HepG2 (cell line): Measurements from ENCODE around the gene CYSRT1. TPM values are rescaled to one million over a fixed set of nuclear protein-coding genes. Genes with fewer than 3 reads are reported as not detected.

Experiments
- AGO1 ChIP-seq: fragments of 200-400 bp; formaldehyde crosslinking; IDR thresholded peaks from 2 replicates; pipeline ENCODE4 v1.6.1; 2017; ENCODE audit warnings: mild to moderate bottlenecking, low read depth, low read length, moderate library complexity; ENCODE audit not compliant: poor library complexity, severe bottlenecking
- ARID2 ChIP-seq: sonication (generic); formaldehyde crosslinking; IDR thresholded peaks from 2 replicates; pipeline ENCODE4 v1.8.1; 2022; ENCODE audit warnings: mild to moderate bottlenecking, missing genetic modification reagents, borderline replicate concordance
- ATF7-NPFF ChIP-seq: sonication (generic); formaldehyde crosslinking; IDR thresholded peaks from 2 replicates; pipeline ENCODE4 v1.8.1; 2023; ENCODE audit warnings: mild to moderate bottlenecking, low read depth, missing genetic modification reagents, moderate library complexity
- ETV5 ChIP-seq: IDR thresholded peaks from 2 replicates; pipeline ENCODE4 v1.6.1; 2018; ENCODE audit warnings: missing biosample characterization, missing genetic modification reagents, inconsistent platforms, borderline replicate concordance
- FLYWCH1 ChIP-seq: sonication (generic); formaldehyde crosslinking; IDR thresholded peaks from 2 replicates; pipeline ENCODE4 v1.8.1; 2023; ENCODE audit warnings: mild to moderate bottlenecking, missing genetic modification reagents
- GATAD2A ChIP-seq: IDR thresholded peaks from 2 replicates; pipeline ENCODE4 v1.6.1; 2016
- HNRNPL ChIP-seq: fragments of 200-400 bp; formaldehyde crosslinking; IDR thresholded peaks from 2 replicates; pipeline ENCODE4 v1.6.1; 2017; ENCODE audit warnings: mild to moderate bottlenecking, low read depth, low read length
- RXRA ChIP-seq: sonication (generic); formaldehyde crosslinking; IDR thresholded peaks from 2 replicates; pipeline ENCODE4 v1.5.1; 2020; ENCODE audit warnings: missing genetic modification reagents
- SOX13 ChIP-seq, 3 experiments: fragments of 450-650 bp in 1 of 3; sonication (generic) in 1 of 3; formaldehyde crosslinking in 1 of 3; IDR thresholded peaks in 2 of 3; conservative IDR thresholded peaks in 1 of 3; 2 replicates each; pipeline versions ENCODE4 v1.5.0 to v1.6.1; 2016 to 2020; ENCODE audit warnings: antibody characterized with exemption in 1 of 3, mild to moderate bottlenecking in 1 of 3, missing compliant biosample characterization in 1 of 3, missing genetic modification reagents in 1 of 3, moderate library complexity in 1 of 3
- SP2 ChIP-seq: sonication (generic); formaldehyde crosslinking; IDR thresholded peaks from 2 replicates; pipeline ENCODE4 v1.5.1; 2020; ENCODE audit warnings: mild to moderate bottlenecking, missing genetic modification reagents
- TOPORS ChIP-seq: sonication (generic); formaldehyde crosslinking; IDR thresholded peaks from 2 replicates; pipeline ENCODE4 v1.8.0; 2023; ENCODE audit warnings: mild to moderate bottlenecking, missing genetic modification reagents
- ZC3H13 ChIP-seq: sonication (generic); formaldehyde crosslinking; IDR thresholded peaks from 2 replicates; pipeline ENCODE4 v1.8.1; 2023; ENCODE audit warnings: mild to moderate bottlenecking, missing genetic modification reagents, moderate library complexity
- ZNF234 ChIP-seq: sonication (generic); formaldehyde crosslinking; conservative IDR thresholded peaks from 2 replicates; pipeline ENCODE4 v1.5.1; 2020; ENCODE audit warnings: mild to moderate bottlenecking, missing genetic modification reagents
- ZNF263 ChIP-seq: sonication (generic); formaldehyde crosslinking; IDR thresholded peaks from 2 replicates; pipeline ENCODE4 v1.4.0; 2020; ENCODE audit warnings: missing genetic modification reagents
- ZNF501 ChIP-seq: sonication (generic); formaldehyde crosslinking; IDR thresholded peaks from 2 replicates; pipeline ENCODE4 v1.5.1; 2020; ENCODE audit warnings: mild to moderate bottlenecking, moderate library complexity, missing genetic modification reagents
- ZNF776 ChIP-seq: sonication (generic); formaldehyde crosslinking; IDR thresholded peaks from 2 replicates; pipeline ENCODE4 v1.4.0; 2020; ENCODE audit warnings: mild to moderate bottlenecking, missing genetic modification reagents
- polyA plus RNA-seq, 8 experiments: library from polyadenylated mRNA; depleted of rRNA in 3 of 8; stranded (reverse) in 7 of 8; unstranded in 1 of 8; fragments of >200 nt; fragmentation: Illumina TruSeq in 4 of 8; extraction: Trizol in 4 of 8; gene quantifications; 2 replicates each; pipeline versions ENCODE4 v1.2.1 to v1.2.3, GENCODE V29; 2011 to 2016; ENCODE audit warnings: low read depth in 4 of 8, missing spikeins in 1 of 8, mixed read lengths in 1 of 8; ENCODE audit not compliant: insufficient read depth in 1 of 8
- total RNA-seq, 5 experiments: library from RNA; depleted of rRNA; stranded (reverse); fragments of >200 nt; fragmentation: Illumina TruSeq; extraction: Trizol; gene quantifications; 2 replicates each; pipeline ENCODE4 v1.2.3, GENCODE V29; 2016; ENCODE audit warnings: low read depth in 1 of 5
- TF ChIP-seq, protein P1 (sequence below): sonication (generic); formaldehyde crosslinking; IDR thresholded peaks from 2 replicates; pipeline ENCODE4 v1.5.1; 2020; ENCODE audit warnings: mild to moderate bottlenecking, moderate library complexity, missing genetic modification reagents
- TF ChIP-seq, protein P2 (sequence below): sonication (generic); formaldehyde crosslinking; IDR thresholded peaks from 2 replicates; pipeline ENCODE4 v1.5.1; 2020; ENCODE audit warnings: missing genetic modification reagents, mild to moderate bottlenecking, borderline replicate concordance

Gene CYSRT1
- total and polyA plus RNA-seq, 2 of the 13 experiments (the other 11 are each of a cell fraction or from before 2014, with no cell fraction given): 1.5 to 2.1 TPM

DNA sequence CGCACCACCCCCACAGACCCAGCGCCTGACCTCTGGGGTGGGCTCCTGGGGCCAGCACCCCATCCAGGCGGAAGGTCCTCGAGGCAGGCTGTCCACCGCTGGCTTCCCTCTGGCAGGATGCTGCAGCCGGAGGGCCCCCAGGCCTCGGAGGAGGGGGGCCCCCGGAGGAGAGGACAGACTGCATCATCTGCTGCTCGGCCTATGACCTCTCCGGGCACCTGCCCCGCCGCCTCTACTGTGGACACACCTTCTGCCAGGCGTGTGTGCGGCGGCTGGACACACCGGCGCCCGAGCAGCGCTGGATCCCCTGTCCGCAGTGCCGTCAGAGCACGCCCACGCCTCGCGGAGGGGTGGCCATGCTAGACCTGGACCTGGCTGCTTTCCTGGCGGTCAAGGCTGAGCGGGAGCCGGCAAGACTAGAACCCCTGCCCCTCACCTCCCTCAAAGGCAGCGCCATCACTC, 3.6 kb downstream of the CYSRT1 start (continued):
- no peak for TF ChIP-seq SOX13 (IDR thresholded peaks at IDR 0.05)
- no peak for TF ChIP-seq SOX13 (CRISPR knock-in tag; conservative IDR thresholded peaks at IDR 0.05 in 1 of 2, IDR thresholded peaks at IDR 0.05 in 1 of 2)
- no peak; the same call in 1 of the 2 replicates for TF ChIP-seq ZNF234 (CRISPR knock-in tag)
- TF ChIP-seq TOPORS: 0 out of 2 replicates have a peak, but pooled peaks have one; percentile 17
- TF ChIP-seq ZC3H13 (CRISPR knock-in tag): peak; percentile 13; the same call in 1 of the 2 replicates
- peak; percentile 55; the same call in 1 of the 2 replicates for TF ChIP-seq HNRNPL
- TF ChIP-seq ZNF501 (CRISPR knock-in tag): peak; percentile 47; the same call in 1 of the 2 replicates
- TF ChIP-seq, protein P1, sequence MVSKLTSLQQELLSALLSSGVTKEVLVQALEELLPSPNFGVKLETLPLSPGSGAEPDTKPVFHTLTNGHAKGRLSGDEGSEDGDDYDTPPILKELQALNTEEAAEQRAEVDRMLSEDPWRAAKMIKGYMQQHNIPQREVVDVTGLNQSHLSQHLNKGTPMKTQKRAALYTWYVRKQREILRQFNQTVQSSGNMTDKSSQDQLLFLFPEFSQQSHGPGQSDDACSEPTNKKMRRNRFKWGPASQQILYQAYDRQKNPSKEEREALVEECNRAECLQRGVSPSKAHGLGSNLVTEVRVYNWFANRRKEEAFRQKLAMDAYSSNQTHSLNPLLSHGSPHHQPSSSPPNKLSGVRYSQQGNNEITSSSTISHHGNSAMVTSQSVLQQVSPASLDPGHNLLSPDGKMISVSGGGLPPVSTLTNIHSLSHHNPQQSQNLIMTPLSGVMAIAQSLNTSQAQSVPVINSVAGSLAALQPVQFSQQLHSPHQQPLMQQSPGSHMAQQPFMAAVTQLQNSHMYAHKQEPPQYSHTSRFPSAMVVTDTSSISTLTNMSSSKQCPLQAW (CRISPR knock-in tag): 0 out of 2 replicates have a peak, but pooled peaks have one; percentile 36
- TF ChIP-seq AGO1: peak; percentile 98
- TF ChIP-seq, protein P2, sequence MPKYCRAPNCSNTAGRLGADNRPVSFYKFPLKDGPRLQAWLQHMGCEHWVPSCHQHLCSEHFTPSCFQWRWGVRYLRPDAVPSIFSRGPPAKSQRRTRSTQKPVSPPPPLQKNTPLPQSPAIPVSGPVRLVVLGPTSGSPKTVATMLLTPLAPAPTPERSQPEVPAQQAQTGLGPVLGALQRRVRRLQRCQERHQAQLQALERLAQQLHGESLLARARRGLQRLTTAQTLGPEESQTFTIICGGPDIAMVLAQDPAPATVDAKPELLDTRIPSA: 0 out of 2 replicates have a peak, but pooled peaks have one; percentile 77
- 0 out of 2 replicates have a peak, but pooled peaks have one; percentile 48 for TF ChIP-seq SP2
- peak; percentile 57 for TF ChIP-seq ZNF776 (CRISPR knock-in tag)
- TF ChIP-seq ZNF263 (CRISPR knock-in tag): no peak
- peak; percentile 60 for TF ChIP-seq RXRA (CRISPR knock-in tag)
- TF ChIP-seq ARID2 (CRISPR knock-in tag): 0 out of 2 replicates have a peak, but pooled peaks have one; percentile 67
- no peak for TF ChIP-seq FLYWCH1 (CRISPR knock-in tag)
- 0 out of 2 replicates have a peak, but pooled peaks have one; percentile 18 for TF ChIP-seq ETV5 (CRISPR knock-in tag)
- no peak for TF ChIP-seq ATF7-NPFF (CRISPR knock-in tag)
- 0 out of 2 replicates have a peak, but pooled peaks have one; percentile 16 for TF ChIP-seq GATAD2A (CRISPR knock-in tag)
